MCF 10A (cell line): ENCODE data around the gene AKIRIN1. TPM values are rescaled to one million over a fixed set of nuclear protein-coding genes. Genes with fewer than 3 reads are reported as not detected.
"Not testable (repeated sequence)": the region's sequence is repeated elsewhere in the genome, so short reads cannot be mapped to it uniquely, and the experiment has no call there.

Experiments used
- BruUV-seq: library from RNA; stranded (reverse); fragments of 400-500 nt; replicated peaks from 2 replicates; lab custom pipeline; 2021; lab: Mats Ljungman, UMichigan
- CTCF ChIA-PET: fragments of 300-600 bp; sonication (Branson Sonifier 250); formaldehyde crosslinking; extraction: SDS; loops from one replicate; lab custom pipeline; 2021; ENCODE audit warnings: antibody characterized with exemption, inconsistent platforms; lab: Yijun Ruan, JAX
- POLR2A ChIA-PET: fragments of 300-600, 350-650 bp; sonication (Branson Sonifier 250); formaldehyde crosslinking; extraction: SDS; loops from one replicate; lab custom pipeline; 2020; ENCODE audit warnings: antibody characterized with exemption, inconsistent platforms; lab: Yijun Ruan, JAX
- DNase-seq: peaks from one replicate; pipeline ENCODE4 v3.0.0-alpha.2; 2018; ENCODE audit not compliant: unreplicated experiment
- H3K27ac Mint-ChIP-seq: one replicate; pipeline ENCODE4 v1.8.0; 2022; ENCODE audit warnings: mild to moderate bottlenecking, low read depth, mixed read lengths; ENCODE audit not compliant: unreplicated experiment
- H3K27me3 Mint-ChIP-seq: one replicate; pipeline ENCODE4 v1.8.0; 2022; ENCODE audit warnings: mixed read lengths; ENCODE audit not compliant: insufficient read depth, unreplicated experiment
- H3K36me3 Mint-ChIP-seq: one replicate; pipeline ENCODE4 v1.8.0; 2022; ENCODE audit warnings: mild to moderate bottlenecking, moderate library complexity, mixed read lengths; ENCODE audit not compliant: insufficient read depth, unreplicated experiment
- H3K4me1 Mint-ChIP-seq: one replicate; pipeline ENCODE4 v1.8.0; 2022; ENCODE audit warnings: mixed read lengths; ENCODE audit not compliant: insufficient read depth, unreplicated experiment
- H3K4me3 Mint-ChIP-seq: one replicate; pipeline ENCODE4 v1.8.0; 2022; ENCODE audit warnings: mild to moderate bottlenecking, moderate library complexity, mixed read lengths; ENCODE audit not compliant: unreplicated experiment
- H3K9me3 Mint-ChIP-seq: one replicate; pipeline ENCODE4 v1.8.0; 2022; ENCODE audit warnings: mixed read lengths; ENCODE audit not compliant: unreplicated experiment
- intact Hi-C: fragments of 100-400 bp; cut with micrococcal nuclease; formaldehyde crosslinking; loops from 2 replicates; pipeline ENCODE4 v1.14.1; 2022
- total RNA-seq: library from RNA; stranded (reverse); gene quantifications from 2 replicates; pipeline ENCODE4 v1.2.3, GENCODE V29; 2022
- TF ChIP-seq, protein P1 (sequence below): fragments of 200-600 bp; IDR thresholded peaks from one replicate; pipeline ENCODE4 v1.8.0; 2022; ENCODE audit warnings: antibody characterized with exemption, mild to moderate bottlenecking; ENCODE audit not compliant: unreplicated experiment

Gene AKIRIN1
- total RNA-seq, 1 experiment from 2014 or later = 59.0 TPM

DNA sequence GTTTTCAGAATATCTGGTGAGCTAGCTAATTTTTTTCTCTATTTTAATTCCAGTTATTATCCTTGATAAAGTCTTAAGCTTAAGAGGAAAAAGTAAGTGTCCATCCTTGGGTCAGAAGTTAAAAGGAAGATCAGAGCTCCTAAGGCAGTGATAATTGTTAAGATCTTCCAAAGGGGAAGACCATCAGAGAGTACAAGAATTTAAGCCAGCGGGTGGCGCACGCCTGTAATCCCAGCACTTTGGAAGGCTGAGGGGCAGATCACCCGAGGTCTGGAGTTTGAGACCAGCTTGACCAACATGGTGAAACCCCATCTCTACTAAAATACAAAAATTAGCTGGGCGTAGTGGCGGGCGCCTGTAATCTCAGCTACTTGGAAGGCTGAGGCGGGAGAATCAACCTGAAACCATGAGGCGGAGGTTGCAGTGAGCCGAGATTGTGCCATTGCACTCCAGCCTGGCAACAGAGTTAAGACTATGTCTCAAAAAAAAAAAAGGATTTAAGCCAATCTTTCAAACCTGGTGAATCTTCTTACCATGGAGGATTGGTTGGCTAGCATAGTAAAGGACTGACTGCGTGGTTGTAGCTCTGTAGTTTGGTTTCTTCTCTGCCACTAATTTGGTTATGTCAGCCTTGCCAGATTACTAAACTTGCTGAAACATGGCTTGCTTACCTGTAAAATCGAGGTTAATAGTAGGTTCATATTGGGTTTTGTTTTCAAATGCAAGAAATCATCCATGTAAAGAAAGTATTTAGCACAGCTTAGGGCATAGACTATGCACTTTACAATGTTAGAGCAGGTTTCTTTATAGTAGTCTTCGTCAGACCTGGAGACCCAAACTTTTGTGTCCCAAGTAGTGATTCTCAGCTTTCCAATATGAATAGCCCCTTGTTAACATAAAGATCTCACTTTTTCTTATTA lies 15.9 kb downstream of the AKIRIN1 start:
- BruUV-seq = no TSS peak
- Mint-ChIP-seq H3K9me3 (no peaks in the 10 kb centered on the region), H3K4me1 (peaks cover 6% of the 10 kb centered on the region), H3K27me3 (no peaks in the 10 kb centered on the region), H3K4me3 (no peak overlapping the region), H3K27ac (no peak overlapping the region), H3K36me3 (peaks cover 93% of the 10 kb centered on the region)
- TF ChIP-seq, protein P1, sequence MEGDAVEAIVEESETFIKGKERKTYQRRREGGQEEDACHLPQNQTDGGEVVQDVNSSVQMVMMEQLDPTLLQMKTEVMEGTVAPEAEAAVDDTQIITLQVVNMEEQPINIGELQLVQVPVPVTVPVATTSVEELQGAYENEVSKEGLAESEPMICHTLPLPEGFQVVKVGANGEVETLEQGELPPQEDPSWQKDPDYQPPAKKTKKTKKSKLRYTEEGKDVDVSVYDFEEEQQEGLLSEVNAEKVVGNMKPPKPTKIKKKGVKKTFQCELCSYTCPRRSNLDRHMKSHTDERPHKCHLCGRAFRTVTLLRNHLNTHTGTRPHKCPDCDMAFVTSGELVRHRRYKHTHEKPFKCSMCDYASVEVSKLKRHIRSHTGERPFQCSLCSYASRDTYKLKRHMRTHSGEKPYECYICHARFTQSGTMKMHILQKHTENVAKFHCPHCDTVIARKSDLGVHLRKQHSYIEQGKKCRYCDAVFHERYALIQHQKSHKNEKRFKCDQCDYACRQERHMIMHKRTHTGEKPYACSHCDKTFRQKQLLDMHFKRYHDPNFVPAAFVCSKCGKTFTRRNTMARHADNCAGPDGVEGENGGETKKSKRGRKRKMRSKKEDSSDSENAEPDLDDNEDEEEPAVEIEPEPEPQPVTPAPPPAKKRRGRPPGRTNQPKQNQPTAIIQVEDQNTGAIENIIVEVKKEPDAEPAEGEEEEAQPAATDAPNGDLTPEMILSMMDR = no peak
- POLR2A ChIA-PET = interaction anchor here (0.9 to 3.3 kb wide), 2 partner anchors 20 to 134 kb away, joined by 3 to 16 read pairs; partner anchors contain the start of genes MYCBP and NDUFS5
- DNase-seq = no peak
- CTCF ChIA-PET = interaction anchor here (0.7 kb wide), 1 partner anchor 62 kb away, joined by 3 read pairs; no protein-coding TSS in a partner anchor
- intact Hi-C loops = no loop called here

DNA sequence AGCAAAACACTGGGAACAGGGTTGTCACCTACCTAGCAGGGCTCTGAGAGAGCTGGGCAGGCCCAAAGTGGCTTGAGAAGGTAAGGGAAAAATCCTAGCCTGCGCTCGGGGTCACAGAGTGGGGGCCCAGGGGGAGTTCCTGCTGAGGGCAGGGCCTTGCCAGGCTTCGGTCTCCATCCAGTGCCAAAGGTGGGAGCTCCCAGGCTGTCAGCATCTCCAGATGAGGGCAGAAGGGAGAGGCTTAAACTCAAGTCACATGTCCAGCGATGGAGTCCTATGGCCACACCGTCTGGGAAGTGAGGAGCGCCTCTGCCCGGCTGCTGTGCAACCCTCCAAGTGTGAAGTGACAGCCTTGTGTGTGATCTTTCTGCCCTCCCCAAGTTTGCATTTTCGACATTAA lies 23.9 kb downstream of the AKIRIN1 start:
- H3K27me3 Mint-ChIP-seq, intact Hi-C loops, H3K4me1 Mint-ChIP-seq, DNase-seq, H3K9me3 Mint-ChIP-seq, BruUV-seq, H3K27ac Mint-ChIP-seq, H3K4me3 Mint-ChIP-seq, CTCF ChIA-PET: not testable (repeated sequence)
- H3K36me3 Mint-ChIP-seq = peaks cover 22% of the 10 kb centered on the region
- POLR2A ChIA-PET = interaction anchor here (2.3 to 2.4 kb wide), 2 partner anchors 11 kb away, joined by 5 to 11 read pairs; partner anchors contain the start of gene NDUFS5

DNA sequence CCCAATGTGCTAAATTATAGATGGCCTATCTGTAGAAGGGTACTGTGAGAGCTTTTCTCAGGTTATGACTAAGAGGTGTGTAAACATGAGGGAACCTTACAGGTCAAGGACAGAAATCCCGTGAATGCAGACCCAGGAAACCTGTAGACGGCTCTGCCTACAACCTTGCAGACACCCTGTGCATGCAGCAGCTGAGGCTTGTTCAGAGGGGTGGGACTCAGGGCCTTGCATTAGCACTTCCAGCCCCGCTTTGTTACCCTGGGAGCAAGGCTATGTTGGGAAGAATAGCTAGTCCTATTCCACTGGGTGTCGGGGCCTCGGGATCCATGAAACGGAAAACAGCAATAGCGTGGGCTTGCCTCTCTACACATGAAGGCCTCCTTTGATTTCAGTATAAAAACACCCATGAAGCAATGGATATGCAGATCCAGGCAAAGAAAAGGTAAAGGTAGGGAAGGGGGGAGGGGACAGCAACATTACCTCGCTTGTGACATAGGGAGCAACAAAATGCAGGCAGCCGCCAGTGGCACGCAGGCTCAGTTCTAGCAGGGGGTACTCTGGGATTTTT lies 25.6 kb downstream of the AKIRIN1 start:
- TF ChIP-seq, protein P1 = no peak
- Mint-ChIP-seq H3K4me1 (no peaks in the 10 kb centered on the region), H3K36me3 (peaks cover 6% of the 10 kb centered on the region), H3K27ac (no peak overlapping the region), H3K9me3 (no peaks in the 10 kb centered on the region), H3K27me3 (no peaks in the 10 kb centered on the region), H3K4me3 (no peak overlapping the region)
- DNase-seq = no peak
- CTCF ChIA-PET = no interaction called here
- no TSS peak for BruUV-seq
- intact Hi-C loops = no loop called here
- POLR2A ChIA-PET = interaction anchor here (1.0 to 2.4 kb wide), 3 partner anchors 9 to 24 kb away, joined by 3 to 11 read pairs (median 5); partner anchors contain the start of gene NDUFS5

DNA sequence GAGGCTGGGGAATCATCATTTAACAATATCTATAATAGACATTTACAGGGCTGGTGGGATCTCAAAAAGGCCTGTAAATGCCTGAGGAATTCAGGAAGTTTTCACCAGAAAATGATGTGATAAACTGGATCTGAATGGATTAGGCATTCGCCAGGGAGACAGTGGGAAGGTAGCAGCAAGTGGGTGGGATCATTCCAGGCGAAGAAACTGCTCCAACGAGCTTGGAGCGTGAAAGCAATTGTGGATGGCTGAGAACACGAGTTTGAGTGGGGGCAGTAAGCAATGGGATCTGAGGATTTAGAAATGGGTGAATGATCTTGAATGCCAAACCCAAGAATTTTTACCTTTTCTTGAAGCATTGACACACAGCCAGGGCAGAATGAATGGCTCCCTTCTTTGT lies 26.2 kb downstream of the AKIRIN1 start:
- no peak for DNase-seq
- no peaks in the 10 kb centered on the region for H3K4me1 Mint-ChIP-seq
- TF ChIP-seq, protein P1 = no peak
- POLR2A ChIA-PET = interaction anchor here (2.3 kb wide), 1 partner anchor 14 kb away, joined by 5 read pairs; no protein-coding TSS in a partner anchor
- no peak overlapping the region for H3K4me3 Mint-ChIP-seq
- H3K9me3 Mint-ChIP-seq = no peaks in the 10 kb centered on the region
- H3K36me3 Mint-ChIP-seq = peaks cover 5% of the 10 kb centered on the region
- no TSS peak for BruUV-seq
- intact Hi-C loops = no loop called here
- no peaks in the 10 kb centered on the region for H3K27me3 Mint-ChIP-seq
- no peak overlapping the region for H3K27ac Mint-ChIP-seq
- CTCF ChIA-PET = no interaction called here

DNA sequence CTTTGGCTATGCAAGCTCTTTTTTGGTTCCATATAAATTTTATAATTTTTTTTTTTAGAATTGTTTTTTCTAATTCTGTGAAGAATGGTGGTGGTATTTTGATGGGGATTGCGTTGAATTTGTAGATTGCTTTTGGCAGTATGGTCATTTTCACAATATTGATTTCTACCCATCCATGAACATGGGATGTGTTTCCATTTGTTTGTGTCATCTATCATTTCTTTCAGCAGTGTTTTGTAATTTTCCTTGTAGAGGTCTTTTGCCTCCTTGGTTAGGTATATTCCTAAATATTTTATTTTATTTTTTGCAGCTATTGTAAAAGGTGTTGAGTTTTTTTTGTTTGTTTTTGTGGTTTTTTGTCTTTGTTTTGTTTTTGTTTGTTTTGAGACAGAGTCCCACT lies 29.4 kb downstream of the AKIRIN1 start:
- H3K36me3 Mint-ChIP-seq, H3K27ac Mint-ChIP-seq, H3K27me3 Mint-ChIP-seq, H3K4me1 Mint-ChIP-seq, H3K4me3 Mint-ChIP-seq, DNase-seq, H3K9me3 Mint-ChIP-seq, BruUV-seq, intact Hi-C loops, CTCF ChIA-PET, POLR2A ChIA-PET: not testable (repeated sequence)
